HepG2 (cell line): ENCODE results near the gene PHRF1. TPM values are rescaled to one million over a fixed set of nuclear protein-coding genes. Genes with fewer than 3 reads are reported as not detected.

Source experiments
- ATAD3A ChIP-seq: sonication (generic); formaldehyde crosslinking; IDR thresholded peaks from 2 replicates; pipeline ENCODE4 v1.4.0; 2020; ENCODE audit warnings: missing genetic modification reagents
- HNF1B ChIP-seq: sonication (generic); formaldehyde crosslinking; IDR thresholded peaks from 2 replicates; pipeline ENCODE4 v1.5.1; 2020; ENCODE audit warnings: mild to moderate bottlenecking, moderate library complexity, missing genetic modification reagents
- HNF4A ChIP-seq: sonication (generic); formaldehyde crosslinking; IDR thresholded peaks from 2 replicates; pipeline ENCODE4 v1.4.0; 2020; ENCODE audit warnings: missing genetic modification reagents
- HNRNPLL ChIP-seq: fragments of 200-400 bp; formaldehyde crosslinking; IDR thresholded peaks from 2 replicates; pipeline ENCODE4 v1.6.1; 2017; ENCODE audit warnings: mild to moderate bottlenecking, low read depth, low read length; ENCODE audit not compliant: poor library complexity, severe bottlenecking
- KLF13 ChIP-seq: sonication (generic); formaldehyde crosslinking; IDR thresholded peaks from 2 replicates; pipeline ENCODE4 v1.4.0; 2020; ENCODE audit warnings: mild to moderate bottlenecking, missing genetic modification reagents
- POLR2AphosphoS5 ChIP-seq: IDR thresholded peaks from 2 replicates; pipeline ENCODE4 v1.6.1; 2012; ENCODE audit warnings: low read depth, low read length
- SNAI1 ChIP-seq: sonication (generic); formaldehyde crosslinking; IDR thresholded peaks from 2 replicates; pipeline ENCODE4 v1.5.0; 2020; ENCODE audit warnings: mild to moderate bottlenecking, missing genetic modification reagents, borderline replicate concordance
- STAG1 ChIP-seq: sonication (generic); formaldehyde crosslinking; IDR thresholded peaks from 2 replicates; pipeline ENCODE4 v1.4.0; 2020; ENCODE audit warnings: missing genetic modification reagents
- SYNCRIP ChIP-seq: fragments of 200-400 bp; formaldehyde crosslinking; IDR thresholded peaks from 2 replicates; pipeline ENCODE4 v1.6.1; 2018; ENCODE audit warnings: mild to moderate bottlenecking, low read depth, low read length; ENCODE audit not compliant: insufficient read depth
- TARDBP ChIP-seq: sonication (generic); formaldehyde crosslinking; IDR thresholded peaks from 2 replicates; pipeline ENCODE4 v1.8.0; 2022; ENCODE audit warnings: mild to moderate bottlenecking, missing genetic modification reagents
- ZBTB20 ChIP-seq: sonication (generic); formaldehyde crosslinking; IDR thresholded peaks from 2 replicates; pipeline ENCODE4 v1.8.1; 2023; ENCODE audit warnings: missing genetic modification reagents, low read depth, mild to moderate bottlenecking, borderline replicate concordance
- ZBTB38 ChIP-seq: sonication (generic); formaldehyde crosslinking; IDR thresholded peaks from 2 replicates; pipeline ENCODE4 v1.5.1; 2020; ENCODE audit warnings: mild to moderate bottlenecking, missing genetic modification reagents
- ZMYM3 ChIP-seq: sonication (generic); formaldehyde crosslinking; IDR thresholded peaks from 2 replicates; pipeline ENCODE4 v1.5.1; 2020; ENCODE audit warnings: mild to moderate bottlenecking, missing genetic modification reagents
- ZNF235 ChIP-seq: sonication (generic); formaldehyde crosslinking; IDR thresholded peaks from 2 replicates; pipeline ENCODE4 v1.8.1; 2023; ENCODE audit warnings: mild to moderate bottlenecking, missing genetic modification reagents, borderline replicate concordance
- ZNF430 ChIP-seq: sonication (generic); formaldehyde crosslinking; IDR thresholded peaks from 2 replicates; pipeline ENCODE4 v1.9.0; 2021; ENCODE audit warnings: mild to moderate bottlenecking, missing genetic modification reagents
- polyA plus RNA-seq, 8 experiments: library from polyadenylated mRNA; depleted of rRNA in 3 of 8; stranded (reverse) in 7 of 8; unstranded in 1 of 8; fragments of >200 nt; fragmentation: Illumina TruSeq in 4 of 8; extraction: Trizol in 4 of 8; gene quantifications; 2 replicates each; pipeline versions ENCODE4 v1.2.1 to v1.2.3, GENCODE V29; 2011 to 2016; ENCODE audit warnings: low read depth in 4 of 8, missing spikeins in 1 of 8, mixed read lengths in 1 of 8; ENCODE audit not compliant: insufficient read depth in 1 of 8
- total RNA-seq, 5 experiments: library from RNA; depleted of rRNA; stranded (reverse); fragments of >200 nt; fragmentation: Illumina TruSeq; extraction: Trizol; gene quantifications; 2 replicates each; pipeline ENCODE4 v1.2.3, GENCODE V29; 2016; ENCODE audit warnings: low read depth in 1 of 5
- TF ChIP-seq, protein P1 (sequence below): sonication (generic); formaldehyde crosslinking; IDR thresholded peaks from 2 replicates; pipeline ENCODE4 v1.4.0; 2020; ENCODE audit warnings: missing genetic modification reagents
- TF ChIP-seq, protein P2 (sequence below): sonication (generic); formaldehyde crosslinking; IDR thresholded peaks from 2 replicates; pipeline ENCODE4 v1.4.0; 2020; ENCODE audit warnings: missing genetic modification reagents
- TF ChIP-seq, protein P3 (sequence below), 2 experiments: sonication (generic) in 1 of 2; formaldehyde crosslinking in 1 of 2; IDR thresholded peaks; 2 replicates each; pipeline versions ENCODE4 v1.4.0 to v1.6.1; 2018 to 2020; ENCODE audit warnings: missing genetic modification reagents in 2 of 2, borderline replicate concordance in 1 of 2, low read depth in 1 of 2, mild to moderate bottlenecking in 1 of 2, missing biosample characterization in 1 of 2

Gene PHRF1
- total and polyA plus RNA-seq, 2 of the 13 experiments (the other 11 are each of a cell fraction or from before 2014, with no cell fraction given) = 8.2 to 16.7 TPM

DNA sequence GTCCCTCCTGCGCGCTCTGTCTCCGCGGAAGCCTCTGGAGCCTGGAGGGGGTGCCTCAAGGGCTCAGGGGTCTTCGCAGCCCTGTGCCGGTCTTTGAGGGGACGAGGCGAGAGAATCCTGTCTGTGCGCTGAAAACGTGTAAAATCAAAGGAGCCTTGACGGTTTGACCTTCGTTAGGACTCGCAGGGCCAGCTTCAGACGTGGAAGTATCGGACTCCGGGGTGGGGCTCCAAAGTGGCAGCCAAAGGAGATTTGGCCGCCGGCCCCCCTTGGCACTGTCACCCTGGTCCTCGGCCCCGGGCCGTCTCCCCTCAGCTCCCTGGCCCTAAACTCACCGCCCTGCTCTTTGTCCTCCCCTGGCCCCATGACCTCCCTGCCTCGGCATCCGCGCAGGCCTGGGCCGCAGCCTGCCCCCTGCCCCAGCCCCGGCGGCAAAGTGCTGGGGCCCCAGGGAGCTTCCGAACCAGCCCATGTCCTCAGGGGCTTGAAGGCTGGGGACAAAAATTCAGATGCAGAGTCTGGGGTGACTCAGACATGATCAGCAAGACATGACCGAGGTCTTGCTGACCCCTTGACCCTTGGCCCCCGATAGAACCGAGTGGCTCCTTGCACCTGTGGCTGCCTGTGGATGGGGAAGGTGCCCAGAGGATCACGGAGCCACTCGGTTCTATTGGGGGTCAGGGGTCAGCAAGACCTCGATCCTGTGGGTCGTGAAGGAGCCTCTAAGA, 6.9 kb upstream of the PHRF1 start (continued):
- TF ChIP-seq, protein P1, sequence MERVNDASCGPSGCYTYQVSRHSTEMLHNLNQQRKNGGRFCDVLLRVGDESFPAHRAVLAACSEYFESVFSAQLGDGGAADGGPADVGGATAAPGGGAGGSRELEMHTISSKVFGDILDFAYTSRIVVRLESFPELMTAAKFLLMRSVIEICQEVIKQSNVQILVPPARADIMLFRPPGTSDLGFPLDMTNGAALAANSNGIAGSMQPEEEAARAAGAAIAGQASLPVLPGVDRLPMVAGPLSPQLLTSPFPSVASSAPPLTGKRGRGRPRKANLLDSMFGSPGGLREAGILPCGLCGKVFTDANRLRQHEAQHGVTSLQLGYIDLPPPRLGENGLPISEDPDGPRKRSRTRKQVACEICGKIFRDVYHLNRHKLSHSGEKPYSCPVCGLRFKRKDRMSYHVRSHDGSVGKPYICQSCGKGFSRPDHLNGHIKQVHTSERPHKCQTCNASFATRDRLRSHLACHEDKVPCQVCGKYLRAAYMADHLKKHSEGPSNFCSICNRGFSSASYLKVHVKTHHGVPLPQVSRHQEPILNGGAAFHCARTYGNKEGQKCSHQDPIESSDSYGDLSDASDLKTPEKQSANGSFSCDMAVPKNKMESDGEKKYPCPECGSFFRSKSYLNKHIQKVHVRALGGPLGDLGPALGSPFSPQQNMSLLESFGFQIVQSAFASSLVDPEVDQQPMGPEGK (CRISPR knock-in tag) = peak; percentile 71
- TF ChIP-seq ZNF430 (CRISPR knock-in tag) (peak; percentile 85; the same call in 1 of the 2 replicates), KLF13 (CRISPR knock-in tag) (no peak), ZNF235 (CRISPR knock-in tag) (no peak), HNRNPLL (peak; percentile 28), ATAD3A (CRISPR knock-in tag) (no peak), TARDBP (CRISPR knock-in tag) (peak; percentile 33; the same call in 1 of the 2 replicates), ZBTB20 (CRISPR knock-in tag) (peak; percentile 53; the same call in 1 of the 2 replicates), POLR2AphosphoS5 (peak; percentile 16; the same call in 1 of the 2 replicates), HNF1B (CRISPR knock-in tag) (peak; percentile 79; the same call in 1 of the 2 replicates), SYNCRIP (no peak), ZMYM3 (peak; percentile 53; the same call in 1 of the 2 replicates), HNF4A (CRISPR knock-in tag) (peak; percentile 63), ZBTB38 (CRISPR knock-in tag) (peak; percentile 5; the same call in 1 of the 2 replicates), SNAI1 (CRISPR knock-in tag) (0 out of 2 replicates have a peak, but pooled peaks have one; percentile 60), STAG1 (CRISPR knock-in tag) (no peak)
- TF ChIP-seq, protein P2, sequence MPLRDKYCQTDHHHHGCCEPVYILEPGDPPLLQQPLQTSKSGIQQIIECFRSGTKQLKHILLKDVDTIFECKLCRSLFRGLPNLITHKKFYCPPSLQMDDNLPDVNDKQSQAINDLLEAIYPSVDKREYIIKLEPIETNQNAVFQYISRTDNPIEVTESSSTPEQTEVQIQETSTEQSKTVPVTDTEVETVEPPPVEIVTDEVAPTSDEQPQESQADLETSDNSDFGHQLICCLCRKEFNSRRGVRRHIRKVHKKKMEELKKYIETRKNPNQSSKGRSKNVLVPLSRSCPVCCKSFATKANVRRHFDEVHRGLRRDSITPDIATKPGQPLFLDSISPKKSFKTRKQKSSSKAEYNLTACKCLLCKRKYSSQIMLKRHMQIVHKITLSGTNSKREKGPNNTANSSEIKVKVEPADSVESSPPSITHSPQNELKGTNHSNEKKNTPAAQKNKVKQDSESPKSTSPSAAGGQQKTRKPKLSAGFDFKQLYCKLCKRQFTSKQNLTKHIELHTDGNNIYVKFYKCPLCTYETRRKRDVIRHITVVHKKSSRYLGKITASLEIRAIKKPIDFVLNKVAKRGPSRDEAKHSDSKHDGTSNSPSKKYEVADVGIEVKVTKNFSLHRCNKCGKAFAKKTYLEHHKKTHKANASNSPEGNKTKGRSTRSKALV (CRISPR knock-in tag) = peak; percentile 37; the same call in 1 of the 2 replicates
- TF ChIP-seq, protein P3, sequence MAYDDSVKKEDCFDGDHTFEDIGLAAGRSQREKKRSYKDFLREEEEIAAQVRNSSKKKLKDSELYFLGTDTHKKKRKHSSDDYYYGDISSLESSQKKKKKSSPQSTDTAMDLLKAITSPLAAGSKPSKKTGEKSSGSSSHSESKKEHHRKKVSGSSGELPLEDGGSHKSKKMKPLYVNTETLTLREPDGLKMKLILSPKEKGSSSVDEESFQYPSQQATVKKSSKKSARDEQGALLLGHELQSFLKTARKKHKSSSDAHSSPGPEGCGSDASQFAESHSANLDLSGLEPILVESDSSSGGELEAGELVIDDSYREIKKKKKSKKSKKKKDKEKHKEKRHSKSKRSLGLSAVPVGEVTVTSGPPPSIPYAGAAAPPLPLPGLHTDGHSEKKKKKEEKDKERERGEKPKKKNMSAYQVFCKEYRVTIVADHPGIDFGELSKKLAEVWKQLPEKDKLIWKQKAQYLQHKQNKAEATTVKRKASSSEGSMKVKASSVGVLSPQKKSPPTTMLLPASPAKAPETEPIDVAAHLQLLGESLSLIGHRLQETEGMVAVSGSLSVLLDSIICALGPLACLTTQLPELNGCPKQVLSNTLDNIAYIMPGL (CRISPR knock-in tag; IDR thresholded peaks at IDR 0.05; ENCODE audit: borderline replicate concordance in 1 of 2, low read depth in 1 of 2) = peak in 1 of 2 experiments; percentile 39; a peak in 2 of 4 replicates
